Measurements from ENCODE around the gene COPRS. TPM values are rescaled to one million over a fixed set of nuclear protein-coding genes. Genes with fewer than 3 reads are reported as not detected.

The COPRS gene
- polyA plus RNA-seq, 1 donor (not counting 4 experiments of a cell fraction or from before 2014, with no cell fraction given) = 30.3 TPM

GRCh38 chr17:31902693-31903092, 43.6 kb upstream of the COPRS start:
- H3K9ac ChIP-seq (ENCODE audit: control insufficient read depth, extremely low read depth, insufficient read depth, low read length) = no peak overlapping the region
- no peaks in the 10 kb centered on the region for H3K9me1 ChIP-seq (ENCODE audit: control insufficient read depth, extremely low read depth, insufficient read depth, low read length)
- TF ChIP-seq CTCF (optimal IDR thresholded peaks at IDR 0.05 in 1 of 3, IDR thresholded peaks at IDR 0.05 in 1 of 3, conservative IDR thresholded peaks at IDR 0.05 in 1 of 3; ENCODE audit: extremely low read depth in 1 of 3, insufficient read depth in 2 of 3, low read length in 3 of 3) (no peak), EZH2 (IDR thresholded peaks at IDR 0.05; ENCODE audit: low read length) (no peak)
- peaks cover 11% of the 10 kb centered on the region in 2 experiments for H3K36me3 ChIP-seq (ENCODE audit: control insufficient read depth in 2 of 2, extremely low read depth in 1 of 2, insufficient read depth in 2 of 2, low read length in 2 of 2)
- H3K27ac ChIP-seq (ENCODE audit: control insufficient read depth, insufficient read depth, low read length) = no peak overlapping the region
- no peak for DNase-seq (ENCODE audit: low read depth, low spot score)
- no peak overlapping the region for H3K4me2 ChIP-seq (ENCODE audit: control insufficient read depth, extremely low read depth, insufficient read depth, low read depth, low read length)
- peak overlapping the region; percentile 85 for H2AFZ ChIP-seq (ENCODE audit: control insufficient read depth, low read length)
- peaks cover 29% of the 10 kb centered on the region for H3K79me2 ChIP-seq (ENCODE audit: control insufficient read depth, insufficient read depth, low read length)
- dilution Hi-C loops (cut with MboI; ENCODE audit: extremely low pct_ligation_motif_present, low sequenced_read_pairs) = no loop called here
- H3K4me1 ChIP-seq (ENCODE audit: control insufficient read depth, extremely low read depth, insufficient read depth, low read length) = peaks cover 4% of the 10 kb centered on the region
- H4K20me1 ChIP-seq (ENCODE audit: control insufficient read depth, extremely low read depth, insufficient read depth, low read length) = no peaks in the 10 kb centered on the region
- no peak for FAIRE-seq
- no peak overlapping the region for H3K4me3 ChIP-seq (ENCODE audit: control insufficient read depth in 2 of 3, extremely low read depth in 1 of 3, insufficient read depth in 2 of 3, low read depth in 1 of 3, low read length in 3 of 3)
- no peaks in the 10 kb centered on the region for H3K9me3 ChIP-seq (ENCODE audit: control insufficient read depth, low read depth, low read length)
- no peaks in the 10 kb centered on the region for H3K27me3 ChIP-seq (ENCODE audit: control insufficient read depth, extremely low read depth, insufficient read depth, low read length)

DNA sequence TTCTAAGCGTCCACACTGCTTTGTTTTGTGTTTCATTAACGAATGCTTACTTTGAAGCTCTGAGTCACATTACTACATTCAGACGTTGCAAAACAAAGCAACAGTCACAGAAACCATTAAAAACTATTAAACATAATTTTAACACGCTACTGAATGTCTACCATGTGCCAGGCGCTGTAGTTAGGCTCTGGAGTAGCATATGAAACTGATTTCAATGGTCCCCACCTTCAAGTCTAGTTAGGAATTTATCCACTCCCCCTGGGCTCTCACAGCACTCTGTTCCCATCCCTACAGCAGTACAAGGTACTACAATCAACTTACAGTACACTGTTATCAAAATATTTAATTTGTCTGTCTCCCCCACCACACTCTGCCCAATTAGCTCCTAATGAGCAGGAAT, 41.8 kb upstream of the COPRS start:
- Histone ChIP-seq H3K9me1 (ENCODE audit: control insufficient read depth, extremely low read depth, insufficient read depth, low read length) (no peaks in the 10 kb centered on the region), H2AFZ (ENCODE audit: control insufficient read depth, low read length) (peak overlapping the region; percentile 99), H3K4me2 (ENCODE audit: control insufficient read depth, extremely low read depth, insufficient read depth, low read depth, low read length) (peak overlapping the region; percentile 74), H3K79me2 (ENCODE audit: control insufficient read depth, insufficient read depth, low read length) (peaks cover 31% of the 10 kb centered on the region), H3K9me3 (ENCODE audit: control insufficient read depth, low read depth, low read length) (no peaks in the 10 kb centered on the region), H3K9ac (ENCODE audit: control insufficient read depth, extremely low read depth, insufficient read depth, low read length) (peak overlapping the region; percentile 84), H3K4me3 (ENCODE audit: control insufficient read depth in 2 of 3, extremely low read depth in 1 of 3, insufficient read depth in 2 of 3, low read depth in 1 of 3, low read length in 3 of 3) (peak overlapping the region; percentile 92 to 98 (median 96)), H3K27ac (ENCODE audit: control insufficient read depth, insufficient read depth, low read length) (peak overlapping the region; percentile 89), H3K27me3 (ENCODE audit: control insufficient read depth, extremely low read depth, insufficient read depth, low read length) (no peaks in the 10 kb centered on the region), H3K36me3 (ENCODE audit: control insufficient read depth in 2 of 2, extremely low read depth in 1 of 2, insufficient read depth in 2 of 2, low read length in 2 of 2) (peaks cover 18 to 21% of the 10 kb centered on the region in 2 experiments), H4K20me1 (ENCODE audit: control insufficient read depth, extremely low read depth, insufficient read depth, low read length) (no peaks in the 10 kb centered on the region), H3K4me1 (ENCODE audit: control insufficient read depth, extremely low read depth, insufficient read depth, low read length) (peaks cover 4% of the 10 kb centered on the region)
- DNase-seq (ENCODE audit: low read depth, low spot score) (no peak), FAIRE-seq (no peak)
- TF ChIP-seq CTCF (optimal IDR thresholded peaks at IDR 0.05 in 1 of 3, IDR thresholded peaks at IDR 0.05 in 1 of 3, conservative IDR thresholded peaks at IDR 0.05 in 1 of 3; ENCODE audit: extremely low read depth in 1 of 3, insufficient read depth in 2 of 3, low read length in 3 of 3) (no peak), EZH2 (IDR thresholded peaks at IDR 0.05; ENCODE audit: low read length) (no peak)
- dilution Hi-C loops (cut with MboI; ENCODE audit: extremely low pct_ligation_motif_present, low sequenced_read_pairs) = no loop called here

All from keratinocyte (primary cell).